ENCODE data around the gene HCLS1. TPM values are rescaled to one million over a fixed set of nuclear protein-coding genes. Genes with fewer than 3 reads are reported as not detected.

Gene HCLS1
- polyA plus RNA-seq, 3 donors: 311 to 483 (median 475) TPM

DNA sequence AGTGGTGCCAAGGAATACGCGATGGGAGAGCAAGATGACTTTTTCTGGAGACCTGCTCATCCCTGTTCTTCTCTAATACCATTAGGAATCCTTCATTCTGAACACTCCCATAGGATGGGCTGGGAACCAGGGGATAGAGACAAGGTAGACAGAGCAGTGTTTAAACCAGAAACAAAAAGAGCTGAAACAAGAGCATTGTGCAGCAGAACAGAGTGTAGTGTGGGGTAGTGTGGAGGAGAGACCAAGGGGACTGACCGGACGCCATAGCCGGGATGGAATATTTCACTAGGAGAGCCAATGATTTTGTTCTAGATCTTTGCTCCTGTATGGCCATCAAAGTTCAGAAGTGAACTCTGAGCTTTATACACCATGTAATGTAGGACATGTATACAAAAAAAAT is 15.6 kb downstream of the HCLS1 start:
- H4K20me1 ChIP-seq (ENCODE audit: insufficient read depth, low read length): peaks cover 85% of the 10 kb centered on the region
- no peak overlapping the region for H3K9ac ChIP-seq (ENCODE audit: insufficient read depth, low read length, poor library complexity, severe bottlenecking)
- no peaks in the 10 kb centered on the region for H3K9me3 ChIP-seq (replicated peaks in 1 of 2; ENCODE audit: control insufficient read depth in 1 of 2, insufficient read depth in 1 of 2, low read length in 2 of 2)
- peaks cover 71 to 82% of the 10 kb centered on the region in 2 donors for H3K36me3 ChIP-seq (replicated peaks in 1 of 2; ENCODE audit: control insufficient read depth in 1 of 2, insufficient read depth in 2 of 2, low read length in 2 of 2)
- intact Hi-C loops (cut with micrococcal nuclease): no loop called here
- no peaks in the 10 kb centered on the region for H3K4me1 ChIP-seq (ENCODE audit: control insufficient read depth in 1 of 2, insufficient read depth in 2 of 2, low read length in 2 of 2)
- H2AFZ ChIP-seq (ENCODE audit: insufficient read depth, low read depth, low read length, poor library complexity, severe bottlenecking): no peak overlapping the region
- peaks cover 69 to 82% of the 10 kb centered on the region in 2 donors for H3K36me3 Mint-ChIP-seq
- H3K4me3 Mint-ChIP-seq: no peak overlapping the region
- H3K4me1 Mint-ChIP-seq: no peaks in the 10 kb centered on the region
- H3K79me2 ChIP-seq (ENCODE audit: insufficient read depth, low read length): peaks cover 18% of the 10 kb centered on the region
- H3K4me3 ChIP-seq (replicated peaks in 1 of 3; ENCODE audit: low read depth in 2 of 3, low read length in 3 of 3): no peak overlapping the region
- no CpG with 5 or more reads among the region's 5 CpGs for WGBS (ENCODE audit: insufficient coverage)
- no peaks in the 10 kb centered on the region for H3K9me3 Mint-ChIP-seq
- DNase-seq: no peak
- H3K27ac Mint-ChIP-seq: peak overlapping the region in 2 of 7 donors; percentile 59 to 67
- no peak overlapping the region for H3K27ac ChIP-seq (ENCODE audit: low read depth in 1 of 2, low read length in 2 of 2)
- no peaks in the 10 kb centered on the region for H3K27me3 ChIP-seq (ENCODE audit: control insufficient read depth in 2 of 2, insufficient read depth in 2 of 2, low read length in 2 of 2)
- TF ChIP-seq, protein P1, sequence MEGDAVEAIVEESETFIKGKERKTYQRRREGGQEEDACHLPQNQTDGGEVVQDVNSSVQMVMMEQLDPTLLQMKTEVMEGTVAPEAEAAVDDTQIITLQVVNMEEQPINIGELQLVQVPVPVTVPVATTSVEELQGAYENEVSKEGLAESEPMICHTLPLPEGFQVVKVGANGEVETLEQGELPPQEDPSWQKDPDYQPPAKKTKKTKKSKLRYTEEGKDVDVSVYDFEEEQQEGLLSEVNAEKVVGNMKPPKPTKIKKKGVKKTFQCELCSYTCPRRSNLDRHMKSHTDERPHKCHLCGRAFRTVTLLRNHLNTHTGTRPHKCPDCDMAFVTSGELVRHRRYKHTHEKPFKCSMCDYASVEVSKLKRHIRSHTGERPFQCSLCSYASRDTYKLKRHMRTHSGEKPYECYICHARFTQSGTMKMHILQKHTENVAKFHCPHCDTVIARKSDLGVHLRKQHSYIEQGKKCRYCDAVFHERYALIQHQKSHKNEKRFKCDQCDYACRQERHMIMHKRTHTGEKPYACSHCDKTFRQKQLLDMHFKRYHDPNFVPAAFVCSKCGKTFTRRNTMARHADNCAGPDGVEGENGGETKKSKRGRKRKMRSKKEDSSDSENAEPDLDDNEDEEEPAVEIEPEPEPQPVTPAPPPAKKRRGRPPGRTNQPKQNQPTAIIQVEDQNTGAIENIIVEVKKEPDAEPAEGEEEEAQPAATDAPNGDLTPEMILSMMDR (IDR thresholded peaks at IDR 0.05): no peak
- H3K27me3 Mint-ChIP-seq (ENCODE audit: low read depth in 3 of 3): peaks cover 0 to 1% (median 0%) of the 10 kb centered on the region in 3 donors
- no peak overlapping the region for H3K4me2 ChIP-seq (replicated peaks; ENCODE audit: extremely low read depth, low read length, poor library complexity, severe bottlenecking)

DNA sequence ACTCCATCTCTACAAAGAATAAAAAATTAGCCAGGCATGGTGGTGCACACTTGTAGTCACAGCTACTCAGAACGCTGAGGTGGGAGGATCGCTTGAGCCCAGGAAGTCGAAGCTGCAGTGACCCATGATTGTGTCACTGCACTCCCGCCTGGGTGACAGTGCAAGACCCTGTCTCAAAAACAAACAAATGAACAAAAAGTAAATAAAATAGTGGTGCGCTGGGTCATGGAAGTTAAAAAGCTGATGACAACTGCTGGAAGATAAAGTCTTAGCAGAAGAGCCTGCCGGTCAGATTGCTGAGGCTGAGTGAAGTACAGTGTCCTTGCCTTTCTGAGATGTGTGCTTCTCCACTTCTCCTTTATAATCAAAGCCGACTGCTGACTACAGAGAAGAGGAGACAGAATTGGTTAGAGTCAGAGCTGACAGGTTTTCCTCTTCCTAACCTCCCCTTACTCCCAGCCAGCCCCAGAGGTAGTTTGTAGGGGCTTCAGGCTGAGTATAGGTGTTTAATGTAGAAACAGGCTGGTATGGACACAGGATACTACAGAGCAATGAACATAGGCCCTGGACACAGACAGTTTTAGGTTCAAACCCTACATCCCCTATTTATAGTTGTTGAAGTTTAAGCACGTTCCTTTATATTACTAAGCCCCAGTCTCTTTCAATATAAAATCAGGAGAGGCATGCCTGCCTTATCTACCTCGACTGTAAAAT is 17.9 kb downstream of the HCLS1 start:
- no peaks in the 10 kb centered on the region for H3K27me3 ChIP-seq (ENCODE audit: control insufficient read depth in 2 of 2, insufficient read depth in 2 of 2, low read length in 2 of 2)
- TF ChIP-seq, protein P1 (IDR thresholded peaks at IDR 0.05): no peak
- intact Hi-C loops (cut with micrococcal nuclease): no loop called here
- no peak overlapping the region for H3K4me3 ChIP-seq (replicated peaks in 1 of 3; ENCODE audit: low read depth in 2 of 3, low read length in 3 of 3)
- H3K9ac ChIP-seq (ENCODE audit: insufficient read depth, low read length, poor library complexity, severe bottlenecking): no peak overlapping the region
- no peaks in the 10 kb centered on the region for H3K4me1 ChIP-seq (ENCODE audit: control insufficient read depth in 1 of 2, insufficient read depth in 2 of 2, low read length in 2 of 2)
- Mint-ChIP-seq H3K4me3 (no peak overlapping the region), H3K27me3 (ENCODE audit: low read depth in 3 of 3) (no peaks in the 10 kb centered on the region), H3K9me3 (no peaks in the 10 kb centered on the region), H3K36me3 (peaks cover 81 to 88% of the 10 kb centered on the region in 2 donors), H3K27ac (peak overlapping the region in 3 of 7 donors; percentile 1 to 75 (median 71)), H3K4me1 (no peaks in the 10 kb centered on the region)
- no CpG with 5 or more reads among the region's 9 CpGs for WGBS (ENCODE audit: insufficient coverage)
- H3K27ac ChIP-seq (ENCODE audit: low read depth in 1 of 2, low read length in 2 of 2): peak overlapping the region in 1 of 2 donors; percentile 24
- DNase-seq: no peak
- no peak overlapping the region for H3K4me2 ChIP-seq (replicated peaks; ENCODE audit: extremely low read depth, low read length, poor library complexity, severe bottlenecking)
- H3K36me3 ChIP-seq (replicated peaks in 1 of 2; ENCODE audit: control insufficient read depth in 1 of 2, insufficient read depth in 2 of 2, low read length in 2 of 2): peaks cover 80 to 85% of the 10 kb centered on the region in 2 donors
- H3K79me2 ChIP-seq (ENCODE audit: insufficient read depth, low read length): peaks cover 6% of the 10 kb centered on the region
- H4K20me1 ChIP-seq (ENCODE audit: insufficient read depth, low read length): peaks cover 85% of the 10 kb centered on the region
- no peaks in the 10 kb centered on the region for H3K9me3 ChIP-seq (replicated peaks in 1 of 2; ENCODE audit: control insufficient read depth in 1 of 2, insufficient read depth in 1 of 2, low read length in 2 of 2)
- no peak overlapping the region for H2AFZ ChIP-seq (ENCODE audit: insufficient read depth, low read depth, low read length, poor library complexity, severe bottlenecking)

All from CD14-positive monocyte (primary cell).